B cell (primary cell): ENCODE results near the gene ABTB2. TPM values are rescaled to one million over a fixed set of nuclear protein-coding genes. Genes with fewer than 3 reads are reported as not detected.

Experiments
- ATAC-seq: fragments of 200-7000 bp; cut with Tn5 transposase; one replicate; pipeline ENCODE4 v1.10.0; 2021; ENCODE audit warnings: low read depth, mild to moderate bottlenecking, moderate number of reproducible peaks, moderate library complexity
- CTCF ChIA-PET: fragments of 350-600 bp; sonication (Branson Sonifier 250); formaldehyde crosslinking; loops from one replicate; lab custom pipeline; 2021; ENCODE audit warnings: antibody characterized with exemption, inconsistent platforms; lab: Charles Lee
- POLR2A ChIA-PET: fragments of 350-600 bp; sonication (Branson Sonifier 250); formaldehyde crosslinking; loops from one replicate; lab custom pipeline; 2021; ENCODE audit warnings: antibody characterized with exemption; lab: Charles Lee
- DNase-seq: peaks from one replicate; pipeline ENCODE4 v3.0.0; 2013
- H2AFZ ChIP-seq: 2 replicates; pipeline ENCODE4 v1.6.1; 2012; ENCODE audit warnings: mild to moderate bottlenecking, low read depth, low read length; ENCODE audit not compliant: insufficient read depth, poor library complexity, severe bottlenecking
- H3K27ac ChIP-seq, 2 donors: 1 replicate in 1 of 2; 2 replicates in 1 of 2; pipeline ENCODE4 v1.5.1; 2012 to 2013; ENCODE audit warnings: low read length in 2 of 2, mild to moderate bottlenecking in 2 of 2, moderate library complexity in 1 of 2
- H3K27me3 ChIP-seq, 4 experiments: fragments of 200-600 bp in 1 of 4; sonication (generic) in 1 of 4; replicated peaks in 1 of 4; 1 replicate in 2 of 4; 2 replicates in 2 of 4; pipeline versions ENCODE4 v1.6.1 to v1.7.0; 2013 to 2016; ENCODE audit warnings: low read length in 3 of 4, mild to moderate bottlenecking in 2 of 4, mixed read lengths in 1 of 4, moderate library complexity in 1 of 4; ENCODE audit not compliant: insufficient read depth in 4 of 4, control insufficient read depth in 3 of 4; ENCODE audit errors: control extremely low read depth in 1 of 4
- H3K36me3 ChIP-seq, 2 experiments: replicated peaks in 1 of 2; 1 replicate in 1 of 2; 2 replicates in 1 of 2; pipeline versions ENCODE4 v1.6.1 to v1.7.1; 2013; ENCODE audit warnings: low read length in 1 of 2; ENCODE audit not compliant: insufficient read depth in 2 of 2, control insufficient read depth in 1 of 2; ENCODE audit errors: control extremely low read depth in 1 of 2, extremely low read depth in 1 of 2
- H3K4me1 ChIP-seq, 2 donors: fragments of 200-600 bp in 1 of 2; sonication (generic) in 1 of 2; 1 replicate in 1 of 2; 2 replicates in 1 of 2; pipeline versions ENCODE4 v1.5.1 to v1.6.1; 2013 to 2017; ENCODE audit warnings: low read length in 2 of 2; ENCODE audit not compliant: control insufficient read depth in 2 of 2, insufficient read depth in 2 of 2
- H3K4me2 ChIP-seq: replicated peaks from 2 replicates; pipeline ENCODE3; 2012; ENCODE audit warnings: mild to moderate bottlenecking, low read depth, low read length; ENCODE audit not compliant: poor library complexity, severe bottlenecking
- H3K4me3 ChIP-seq, 5 experiments: fragments of 200-600 bp in 1 of 5; sonication (generic) in 1 of 5; 1 replicate in 3 of 5; 2 replicates in 2 of 5; pipeline versions ENCODE4 v1.5.1 to v1.7.0; 2011 to 2016; ENCODE audit warnings: low read length in 4 of 5, mild to moderate bottlenecking in 4 of 5, low read depth in 2 of 5, control low read depth in 1 of 5, moderate library complexity in 1 of 5; ENCODE audit not compliant: insufficient read depth in 1 of 5; ENCODE audit errors: control extremely low read depth in 1 of 5, extremely low read depth in 1 of 5
- H3K79me2 ChIP-seq: fragments of 200-600 bp; sonication (generic); one replicate; pipeline ENCODE4 v1.6.0; 2016; ENCODE audit warnings: low read length; ENCODE audit not compliant: control insufficient read depth, insufficient read depth
- H3K9ac ChIP-seq: fragments of 200-600 bp; sonication (generic); 2 replicates; pipeline ENCODE4 v1.6.1; 2017; ENCODE audit warnings: mild to moderate bottlenecking, low read length, moderate library complexity
- H3K9me3 ChIP-seq, 3 donors: one replicate each; pipeline versions ENCODE4 v1.6.1 to v1.7.1; 2013; ENCODE audit warnings: low read length in 2 of 3; ENCODE audit not compliant: control insufficient read depth in 2 of 3, insufficient read depth in 1 of 3; ENCODE audit errors: control extremely low read depth in 1 of 3
- H4K20me1 ChIP-seq: 2 replicates; pipeline ENCODE4 v1.6.0; 2012; ENCODE audit warnings: mild to moderate bottlenecking, low read length; ENCODE audit not compliant: insufficient read depth, control insufficient read depth, poor library complexity, severe bottlenecking
- H3K27ac Mint-ChIP-seq: one replicate; pipeline ENCODE4 v1.8.0; 2021; ENCODE audit warnings: mixed read lengths
- H3K27me3 Mint-ChIP-seq: one replicate; pipeline ENCODE4 v1.8.0; 2021; ENCODE audit warnings: mixed read lengths
- H3K4me1 Mint-ChIP-seq: one replicate; pipeline ENCODE4 v1.8.0; 2021; ENCODE audit warnings: mixed read lengths
- H3K4me3 Mint-ChIP-seq: one replicate; pipeline ENCODE4 v1.8.0; 2021; ENCODE audit warnings: mixed read lengths
- H3K9me3 Mint-ChIP-seq: one replicate; pipeline ENCODE4 v1.8.0; 2022; ENCODE audit warnings: mixed read lengths; ENCODE audit not compliant: insufficient read depth
- CTCF ChIP-seq: fragments of 200-600 bp; IDR thresholded peaks from one replicate; pipeline ENCODE4 v1.8.0; 2022; ENCODE audit warnings: antibody characterized with exemption, mild to moderate bottlenecking
- EZH2 ChIP-seq: IDR thresholded peaks from 2 replicates; pipeline ENCODE4 v1.6.1; 2012; ENCODE audit warnings: borderline replicate concordance, low read depth, mild to moderate bottlenecking, moderate library complexity, low read length; ENCODE audit not compliant: insufficient read depth, poor library complexity, severe bottlenecking
- WGBS: methylation state at CpG from one replicate; pipeline ENCODE4 v1.1.5; 2013; ENCODE audit warnings: missing lambda C conversion rate; ENCODE audit not compliant: insufficient coverage; 5-methylcytosine and 5-hydroxymethylcytosine counted together
- intact Hi-C: fragments of 100-400 bp; cut with micrococcal nuclease; formaldehyde crosslinking; loops from one replicate; pipeline ENCODE4 v1.10.0; 2022
- polyA plus RNA-seq: library from polyadenylated mRNA; depleted of rRNA; stranded (reverse); fragments of >200 nt; gene quantifications from 2 replicates; pipeline ENCODE4 v1.2.3, GENCODE V29; 2012
- total RNA-seq, 2 donors: library from RNA; stranded (reverse); fragments of 120-200 nt in 1 of 2; gene quantifications; 1 replicate in 1 of 2; 2 replicates in 1 of 2; pipeline versions ENCODE4 v1.2.3 to v1.2.4, GENCODE V29; 2013 to 2022

The ABTB2 gene
- total and polyA plus RNA-seq, 2 donors (not counting 1 experiment from before 2014, with no cell fraction given): 0.30 to 5.9 TPM

GRCh38 chr11:34174412-34175041 is 183.3 kb downstream of the ABTB2 start:
- H3K4me3 Mint-ChIP-seq: peak overlapping the region; percentile 49
- H3K27ac Mint-ChIP-seq: no peak overlapping the region
- Histone ChIP-seq H3K4me2 (peak overlapping the region; percentile 73), H3K27ac (no peak overlapping the region), H3K36me3 (no peaks in the 10 kb centered on the region), H3K79me2 (no peaks in the 10 kb centered on the region), H3K9me3 (no peaks in the 10 kb centered on the region), H3K4me1 (peaks cover 0 to 11% of the 10 kb centered on the region in 2 donors), H4K20me1 (no peaks in the 10 kb centered on the region), H3K9ac (peak overlapping the region; percentile 23), H2AFZ (peak overlapping the region; percentile 60), H3K4me3 (peak overlapping the region in 2 of 5 experiments; percentile 12 to 33), H3K27me3 (peaks cover 0 to 11% (median 0%) of the 10 kb centered on the region in 4 experiments)
- CTCF ChIA-PET: interaction anchor here (0.6 to 7.0 kb wide), 56 partner anchors 8 to 1218 kb away, joined by 3 to 129 read pairs (median 4); partner anchors contain the start of genes ABTB2, CAT and NAT10
- 21% methylated on average over 30 of the region's 33 CpGs for WGBS
- DNase-seq: peak; percentile 84
- TF ChIP-seq EZH2 (no peak), CTCF (peak; percentile 89)
- H3K27me3 Mint-ChIP-seq: no peaks in the 10 kb centered on the region
- intact Hi-C loops: loop anchor here (1.0 to 2.0 kb wide), 4 partner anchors 76 to 294 kb away; no protein-coding TSS in a partner anchor
- H3K4me1 Mint-ChIP-seq: peaks cover 5% of the 10 kb centered on the region
- no peaks in the 10 kb centered on the region for H3K9me3 Mint-ChIP-seq
- POLR2A ChIA-PET: interaction anchor here (0.6 to 1.5 kb wide), 6 partner anchors 10 to 191 kb away, joined by 3 to 19 read pairs (median 4); partner anchors contain the start of gene ABTB2
- ATAC-seq: peak; percentile 100

- ChIA-PET CTCF (interaction anchor here (1.0 to 7.0 kb wide), 6 partner anchors 9 to 321 kb away, joined by 3 to 129 read pairs (median 7); partner anchors contain the start of gene ABTB2), POLR2A (no interaction called here)
- H3K27ac Mint-ChIP-seq: no peak overlapping the region
- Histone ChIP-seq H3K4me2 (no peak overlapping the region), H2AFZ (no peak overlapping the region), H3K9ac (no peak overlapping the region), H3K36me3 (no peaks in the 10 kb centered on the region), H3K27me3 (peaks cover 0 to 11% (median 0%) of the 10 kb centered on the region in 4 experiments), H3K4me1 (peaks cover 0 to 11% of the 10 kb centered on the region in 2 donors), H3K27ac (no peak overlapping the region), H3K4me3 (no peak overlapping the region), H3K9me3 (no peaks in the 10 kb centered on the region), H3K79me2 (no peaks in the 10 kb centered on the region), H4K20me1 (no peaks in the 10 kb centered on the region)
- no peak for DNase-seq
- no peaks in the 10 kb centered on the region for H3K9me3 Mint-ChIP-seq
- no peaks in the 10 kb centered on the region for H3K27me3 Mint-ChIP-seq
- H3K4me1 Mint-ChIP-seq: peaks cover 5% of the 10 kb centered on the region
- WGBS: 96% methylated on average over 16 of the region's 16 CpGs
- TF ChIP-seq CTCF: no peak
- TF ChIP-seq EZH2: no peak
- no peak for ATAC-seq
- H3K4me3 Mint-ChIP-seq: no peak overlapping the region
- intact Hi-C loops: no loop called here
Observed at GRCh38 chr11:34173050-34173449, 184.8 kb downstream of the ABTB2 start.
